CD14-positive monocyte (primary cell): ENCODE measurements around the gene TSPAN15. TPM values are rescaled to one million over a fixed set of nuclear protein-coding genes. Genes with fewer than 3 reads are reported as not detected.
A peak's percentile ranks its signal among the peaks of the same experiment; 100 is the strongest.

ENCODE experiments used
- DNase-seq, 3 donors: peaks; one replicate each; pipeline ENCODE4 v3.0.0-alpha.2; 2011 to 2022
- H2AFZ ChIP-seq: 2 replicates; pipeline ENCODE4 v1.6.0; 2012; ENCODE audit warnings: mild to moderate bottlenecking, low read depth, low read length, inconsistent platforms; ENCODE audit not compliant: insufficient read depth, poor library complexity, severe bottlenecking
- H3K27ac ChIP-seq, 2 donors: 1 replicate in 1 of 2; 2 replicates in 1 of 2; pipeline ENCODE4 v1.5.1; 2012 to 2013; ENCODE audit warnings: low read length in 2 of 2, control low read depth in 1 of 2, inconsistent platforms in 1 of 2, low read depth in 1 of 2, mild to moderate bottlenecking in 1 of 2
- H3K27me3 ChIP-seq, 2 donors: one replicate each; pipeline versions ENCODE4 v1.6.0 to v1.6.1; 2011 to 2013; ENCODE audit warnings: low read length in 2 of 2; ENCODE audit not compliant: control insufficient read depth in 2 of 2, insufficient read depth in 2 of 2
- H3K36me3 ChIP-seq, 2 donors: replicated peaks in 1 of 2; 1 replicate in 1 of 2; 2 replicates in 1 of 2; pipeline versions ENCODE4 v1.5.1 to v1.6.1; 2012 to 2013; ENCODE audit warnings: low read length in 2 of 2, control low read depth in 1 of 2, inconsistent platforms in 1 of 2, mild to moderate bottlenecking in 1 of 2; ENCODE audit not compliant: insufficient read depth in 2 of 2, control insufficient read depth in 1 of 2
- H3K4me1 ChIP-seq, 2 donors: 1 replicate in 1 of 2; 2 replicates in 1 of 2; pipeline versions ENCODE4 v1.5.1 to v1.6.1; 2012 to 2013; ENCODE audit warnings: low read length in 2 of 2, control low read depth in 1 of 2, inconsistent platforms in 1 of 2, mild to moderate bottlenecking in 1 of 2, moderate library complexity in 1 of 2; ENCODE audit not compliant: insufficient read depth in 2 of 2, control insufficient read depth in 1 of 2
- H3K4me2 ChIP-seq: replicated peaks from 2 replicates; pipeline ENCODE3; 2012; ENCODE audit warnings: low read length, moderate library complexity, mild to moderate bottlenecking; ENCODE audit not compliant: poor library complexity, severe bottlenecking; ENCODE audit errors: extremely low read depth
- H3K4me3 ChIP-seq, 3 experiments: fragments of 200-600 bp in 1 of 3; sonication (generic) in 1 of 3; replicated peaks in 1 of 3; 1 replicate in 2 of 3; 2 replicates in 1 of 3; pipeline ENCODE4 v1.5.1; 2011 to 2013; ENCODE audit warnings: low read length in 3 of 3, mild to moderate bottlenecking in 3 of 3, control low read depth in 2 of 3, low read depth in 2 of 3, inconsistent platforms in 1 of 3, moderate library complexity in 1 of 3
- H3K79me2 ChIP-seq: 2 replicates; pipeline ENCODE4 v1.6.0; 2012; ENCODE audit warnings: mild to moderate bottlenecking, control low read depth, inconsistent platforms, low read length, moderate library complexity; ENCODE audit not compliant: insufficient read depth
- H3K9ac ChIP-seq: 2 replicates; pipeline ENCODE4 v1.6.0; 2017; ENCODE audit warnings: low read length, mild to moderate bottlenecking; ENCODE audit not compliant: insufficient read depth, poor library complexity, severe bottlenecking
- H3K9me3 ChIP-seq, 2 donors: replicated peaks in 1 of 2; 1 replicate in 1 of 2; 2 replicates in 1 of 2; pipeline versions ENCODE4 v1.5.1 to v1.6.1; 2012 to 2013; ENCODE audit warnings: low read length in 2 of 2, control low read depth in 1 of 2; ENCODE audit not compliant: control insufficient read depth in 1 of 2, insufficient read depth in 1 of 2
- H4K20me1 ChIP-seq: 2 replicates; pipeline ENCODE4 v1.6.0; 2012; ENCODE audit warnings: mild to moderate bottlenecking, low read length, control low read depth, moderate library complexity; ENCODE audit not compliant: insufficient read depth
- H3K27ac Mint-ChIP-seq, 7 donors: one replicate each; pipeline ENCODE4 v1.8.0; 2020; ENCODE audit warnings: mild to moderate bottlenecking in 7 of 7, mixed read lengths in 7 of 7, moderate library complexity in 6 of 7, inconsistent platforms in 2 of 7
- H3K27me3 Mint-ChIP-seq, 3 donors: one replicate each; pipeline ENCODE4 v1.8.0; 2021 to 2022; ENCODE audit warnings: low read depth in 3 of 3, mild to moderate bottlenecking in 3 of 3, mixed read lengths in 3 of 3, moderate library complexity in 3 of 3, inconsistent platforms in 1 of 3
- H3K36me3 Mint-ChIP-seq, 2 donors: one replicate each; pipeline ENCODE4 v1.8.0; 2020; ENCODE audit warnings: mixed read lengths in 2 of 2, inconsistent platforms in 1 of 2, mild to moderate bottlenecking in 1 of 2
- H3K4me1 Mint-ChIP-seq: one replicate; pipeline ENCODE4 v1.8.0; 2020; ENCODE audit warnings: mild to moderate bottlenecking, mixed read lengths
- H3K4me3 Mint-ChIP-seq, 2 donors: one replicate each; pipeline ENCODE4 v1.8.0; 2020; ENCODE audit warnings: mild to moderate bottlenecking in 2 of 2, mixed read lengths in 2 of 2, moderate library complexity in 1 of 2
- H3K9me3 Mint-ChIP-seq, 7 donors: one replicate each; pipeline ENCODE4 v1.8.0; 2020 to 2022; ENCODE audit warnings: mixed read lengths in 7 of 7, mild to moderate bottlenecking in 6 of 7, moderate library complexity in 6 of 7, inconsistent platforms in 2 of 7
- CTCF ChIP-seq: fragments of 200-600 bp; IDR thresholded peaks from one replicate; pipeline ENCODE4 v1.8.0; 2022; ENCODE audit warnings: antibody characterized with exemption, mild to moderate bottlenecking
- WGBS: methylation state at CpG from one replicate; pipeline ENCODE4 v1.1.5; 2013; ENCODE audit warnings: missing lambda C conversion rate; ENCODE audit not compliant: insufficient coverage; 5-methylcytosine and 5-hydroxymethylcytosine counted together
- intact Hi-C, 2 donors: fragments of 100-400 bp; cut with micrococcal nuclease; formaldehyde crosslinking; loops; one replicate each; pipeline versions ENCODE4 v1.15.0 to v1.15.1; 2023
- polyA plus RNA-seq, 3 donors: library from polyadenylated mRNA; depleted of rRNA in 1 of 3; unstranded in 2 of 3; stranded (reverse) in 1 of 3; fragments of 300-500 nt in 2 of 3; fragments of >200 nt in 1 of 3; fragmentation: Illumina TruSeq in 2 of 3; gene quantifications; 1 replicate in 2 of 3; 2 replicates in 1 of 3; pipeline ENCODE4 v1.2.3, GENCODE V29; 2012 to 2021

The TSPAN15 gene
- polyA plus RNA-seq, 3 donors = 0.22 to 0.39 TPM; not detected in 1

GRCh38 chr10:69490876-69491275, 39.6 kb downstream of the TSPAN15 start:
- no peaks in the 10 kb centered on the region for H3K36me3 ChIP-seq
- no peak for TF ChIP-seq CTCF
- H3K79me2 ChIP-seq = no peaks in the 10 kb centered on the region
- H3K4me1 ChIP-seq = no peaks in the 10 kb centered on the region
- no peak overlapping the region for H3K4me2 ChIP-seq
- peaks cover 14 to 35% (median 30%) of the 10 kb centered on the region in 7 donors for H3K9me3 Mint-ChIP-seq
- no peak overlapping the region for H3K9ac ChIP-seq
- H3K27ac Mint-ChIP-seq = peak overlapping the region in 1 of 7 donors; percentile 42
- DNase-seq = no peak
- intact Hi-C loops = no loop called here
- no peak overlapping the region for H2AFZ ChIP-seq
- H3K4me3 Mint-ChIP-seq = no peak overlapping the region
- H3K4me3 ChIP-seq = no peak overlapping the region
- no peaks in the 10 kb centered on the region for H3K4me1 Mint-ChIP-seq
- peaks cover 2 to 9% (median 2%) of the 10 kb centered on the region in 3 donors for H3K27me3 Mint-ChIP-seq
- peaks cover 26 to 41% of the 10 kb centered on the region in 2 donors for H3K9me3 ChIP-seq
- no peaks in the 10 kb centered on the region for H4K20me1 ChIP-seq
- H3K36me3 Mint-ChIP-seq = no peaks in the 10 kb centered on the region
- H3K27ac ChIP-seq = no peak overlapping the region
- 100% methylated on average over 1 of the region's 10 CpGs for WGBS
- no peaks in the 10 kb centered on the region for H3K27me3 ChIP-seq

- no peaks in the 10 kb centered on the region for H3K4me1 ChIP-seq
- intact Hi-C loops = no loop called here
- no peaks in the 10 kb centered on the region for H3K4me1 Mint-ChIP-seq
- no peaks in the 10 kb centered on the region for H4K20me1 ChIP-seq
- H3K4me2 ChIP-seq = no peak overlapping the region
- WGBS = 20% methylated on average over 1 of the region's 4 CpGs
- no peaks in the 10 kb centered on the region for H3K36me3 Mint-ChIP-seq
- no peak overlapping the region for H3K27ac Mint-ChIP-seq
- peak overlapping the region in 1 of 2 donors; percentile 9 for H3K4me3 Mint-ChIP-seq
- no peaks in the 10 kb centered on the region for H3K79me2 ChIP-seq
- DNase-seq = no peak
- H3K27ac ChIP-seq = no peak overlapping the region
- peaks cover 2 to 7% (median 4%) of the 10 kb centered on the region in 3 donors for H3K27me3 Mint-ChIP-seq
- H3K9me3 ChIP-seq = peaks cover 26 to 38% of the 10 kb centered on the region in 2 donors
- H2AFZ ChIP-seq = no peak overlapping the region
- no peak overlapping the region for H3K4me3 ChIP-seq
- H3K27me3 ChIP-seq = no peaks in the 10 kb centered on the region
- peaks cover 14 to 35% (median 30%) of the 10 kb centered on the region in 7 donors for H3K9me3 Mint-ChIP-seq
- H3K9ac ChIP-seq = no peak overlapping the region
- TF ChIP-seq CTCF = no peak
- no peaks in the 10 kb centered on the region for H3K36me3 ChIP-seq
Measured at GRCh38 chr10:69491611-69492010, 40.3 kb downstream of the TSPAN15 start.
